Astrocyte (in vitro differentiated cells and primary cell): ENCODE data around the gene PDE7B. TPM values are rescaled to one million over a fixed set of nuclear protein-coding genes. Genes with fewer than 3 reads are reported as not detected.

ENCODE experiments used
- DNase-seq: peaks from one replicate; pipeline ENCODE4 v3.0.0-alpha.2; 2010; ENCODE audit warnings: low read depth
- FAIRE-seq: peaks from 2 replicates; lab custom pipeline; 2011; peaks lifted over from hg19 to GRCh38; lab: Jason Lieb, UNC
- H2AFZ ChIP-seq: 2 replicates; pipeline ENCODE4 v1.6.0; 2012; ENCODE audit warnings: low read depth, low read length, inconsistent platforms
- H3K27ac ChIP-seq: 2 replicates; pipeline ENCODE4 v1.5.1; 2011; ENCODE audit warnings: low read depth, low read length, inconsistent platforms
- H3K27me3 ChIP-seq: 2 replicates; pipeline ENCODE4 v1.6.0; 2011; ENCODE audit warnings: low read length, inconsistent platforms; ENCODE audit not compliant: insufficient read depth
- H3K36me3 ChIP-seq: 2 replicates; pipeline ENCODE4 v1.5.1; 2011; ENCODE audit warnings: low read length, inconsistent platforms; ENCODE audit not compliant: insufficient read depth
- H3K4me1 ChIP-seq: 2 replicates; pipeline ENCODE4 v1.5.1; 2011; ENCODE audit warnings: low read length, inconsistent platforms; ENCODE audit not compliant: insufficient read depth
- H3K4me2 ChIP-seq: 2 replicates; pipeline ENCODE4 v1.6.0; 2012; ENCODE audit warnings: low read length, inconsistent platforms
- H3K4me3 ChIP-seq: 2 replicates; pipeline ENCODE4 v1.5.1; 2011; ENCODE audit warnings: low read depth, mild to moderate bottlenecking, low read length, inconsistent platforms; ENCODE audit not compliant: insufficient read depth
- H3K79me2 ChIP-seq: 2 replicates; pipeline ENCODE4 v1.6.0; 2012; ENCODE audit warnings: mild to moderate bottlenecking, low read length, inconsistent platforms; ENCODE audit not compliant: insufficient read depth
- H3K9ac ChIP-seq: 2 replicates; pipeline ENCODE4 v1.6.0; 2012; ENCODE audit warnings: mild to moderate bottlenecking, low read length, inconsistent platforms
- H3K9me3 ChIP-seq: 2 replicates; pipeline ENCODE4 v1.5.1; 2012; ENCODE audit warnings: low read depth, mild to moderate bottlenecking, low read length, inconsistent platforms; ENCODE audit not compliant: insufficient read depth
- H4K20me1 ChIP-seq: 2 replicates; pipeline ENCODE4 v1.6.0; 2012; ENCODE audit warnings: low read length, inconsistent platforms; ENCODE audit not compliant: insufficient read depth
- H3K27ac Mint-ChIP-seq: one replicate; pipeline ENCODE4 v1.8.0; 2021; ENCODE audit warnings: mild to moderate bottlenecking, mixed read lengths; ENCODE audit not compliant: unreplicated experiment
- H3K27me3 Mint-ChIP-seq: one replicate; pipeline ENCODE4 v1.8.0; 2021; ENCODE audit warnings: low read depth, mixed read lengths; ENCODE audit not compliant: unreplicated experiment
- H3K36me3 Mint-ChIP-seq: one replicate; pipeline ENCODE4 v1.8.0; 2021; ENCODE audit warnings: low read depth, mixed read lengths; ENCODE audit not compliant: unreplicated experiment
- H3K4me1 Mint-ChIP-seq: one replicate; pipeline ENCODE4 v1.8.0; 2021; ENCODE audit warnings: low read depth, mixed read lengths; ENCODE audit not compliant: unreplicated experiment
- H3K4me3 Mint-ChIP-seq: one replicate; pipeline ENCODE4 v1.8.0; 2021; ENCODE audit warnings: mild to moderate bottlenecking, moderate library complexity, mixed read lengths; ENCODE audit not compliant: unreplicated experiment
- H3K9me3 Mint-ChIP-seq: one replicate; pipeline ENCODE4 v1.8.0; 2021; ENCODE audit warnings: mild to moderate bottlenecking, mixed read lengths; ENCODE audit not compliant: unreplicated experiment
- EZH2 ChIP-seq: IDR thresholded peaks from 2 replicates; pipeline ENCODE4 v1.6.1; 2012; ENCODE audit warnings: mild to moderate bottlenecking, low read length, inconsistent platforms; ENCODE audit not compliant: insufficient read depth
- total RNA-seq: library from RNA; stranded (reverse); gene quantifications from 2 replicates; pipeline ENCODE4 v1.2.1, GENCODE V29; 2021
- TF ChIP-seq, protein P1 (sequence below): IDR thresholded peaks from 2 replicates; pipeline ENCODE4 v1.5.1; 2011; ENCODE audit warnings: low read depth, mild to moderate bottlenecking, inconsistent platforms, low read length, moderate library complexity; ENCODE audit not compliant: insufficient read depth

Gene PDE7B
- total RNA-seq, 1 donor from 2014 or later, result 0.27 TPM

DNA sequence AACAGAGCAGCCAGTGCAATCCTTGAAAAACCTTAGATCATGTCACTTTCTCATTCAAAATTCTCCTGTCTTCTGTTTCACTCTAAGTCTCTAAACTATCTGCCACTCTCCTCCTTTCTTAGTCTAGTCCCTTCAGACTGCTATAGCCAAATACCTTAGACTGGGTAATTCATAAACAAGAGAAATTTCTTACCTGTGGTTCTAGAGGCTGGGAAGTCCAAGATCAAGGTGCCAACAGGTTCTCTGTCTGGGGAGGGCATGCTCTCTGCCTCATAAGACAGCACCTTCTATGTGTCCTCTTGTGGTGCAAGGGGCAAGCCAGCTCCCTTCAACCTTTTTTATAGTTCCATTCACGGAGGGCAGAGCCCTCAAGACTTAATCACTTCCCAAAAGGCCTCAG, 242.3 kb downstream of the PDE7B start:
- no peaks in the 10 kb centered on the region for H3K36me3 Mint-ChIP-seq
- Histone ChIP-seq H3K4me3 (no peak overlapping the region), H3K27ac (no peak overlapping the region), H2AFZ (no peak overlapping the region), H3K27me3 (no peaks in the 10 kb centered on the region), H3K9ac (no peak overlapping the region), H3K4me2 (no peak overlapping the region), H3K9me3 (no peaks in the 10 kb centered on the region), H3K36me3 (no peaks in the 10 kb centered on the region), H4K20me1 (no peaks in the 10 kb centered on the region), H3K4me1 (no peaks in the 10 kb centered on the region), H3K79me2 (no peaks in the 10 kb centered on the region)
- H3K4me3 Mint-ChIP-seq, result no peak overlapping the region
- peaks cover 2% of the 10 kb centered on the region for H3K27me3 Mint-ChIP-seq
- DNase-seq, result no peak
- FAIRE-seq, result no peak
- no peaks in the 10 kb centered on the region for H3K4me1 Mint-ChIP-seq
- H3K9me3 Mint-ChIP-seq, result peaks cover 5% of the 10 kb centered on the region
- no peak for TF ChIP-seq EZH2
- TF ChIP-seq, protein P1, sequence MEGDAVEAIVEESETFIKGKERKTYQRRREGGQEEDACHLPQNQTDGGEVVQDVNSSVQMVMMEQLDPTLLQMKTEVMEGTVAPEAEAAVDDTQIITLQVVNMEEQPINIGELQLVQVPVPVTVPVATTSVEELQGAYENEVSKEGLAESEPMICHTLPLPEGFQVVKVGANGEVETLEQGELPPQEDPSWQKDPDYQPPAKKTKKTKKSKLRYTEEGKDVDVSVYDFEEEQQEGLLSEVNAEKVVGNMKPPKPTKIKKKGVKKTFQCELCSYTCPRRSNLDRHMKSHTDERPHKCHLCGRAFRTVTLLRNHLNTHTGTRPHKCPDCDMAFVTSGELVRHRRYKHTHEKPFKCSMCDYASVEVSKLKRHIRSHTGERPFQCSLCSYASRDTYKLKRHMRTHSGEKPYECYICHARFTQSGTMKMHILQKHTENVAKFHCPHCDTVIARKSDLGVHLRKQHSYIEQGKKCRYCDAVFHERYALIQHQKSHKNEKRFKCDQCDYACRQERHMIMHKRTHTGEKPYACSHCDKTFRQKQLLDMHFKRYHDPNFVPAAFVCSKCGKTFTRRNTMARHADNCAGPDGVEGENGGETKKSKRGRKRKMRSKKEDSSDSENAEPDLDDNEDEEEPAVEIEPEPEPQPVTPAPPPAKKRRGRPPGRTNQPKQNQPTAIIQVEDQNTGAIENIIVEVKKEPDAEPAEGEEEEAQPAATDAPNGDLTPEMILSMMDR, result no peak
- no peak overlapping the region for H3K27ac Mint-ChIP-seq

DNA sequence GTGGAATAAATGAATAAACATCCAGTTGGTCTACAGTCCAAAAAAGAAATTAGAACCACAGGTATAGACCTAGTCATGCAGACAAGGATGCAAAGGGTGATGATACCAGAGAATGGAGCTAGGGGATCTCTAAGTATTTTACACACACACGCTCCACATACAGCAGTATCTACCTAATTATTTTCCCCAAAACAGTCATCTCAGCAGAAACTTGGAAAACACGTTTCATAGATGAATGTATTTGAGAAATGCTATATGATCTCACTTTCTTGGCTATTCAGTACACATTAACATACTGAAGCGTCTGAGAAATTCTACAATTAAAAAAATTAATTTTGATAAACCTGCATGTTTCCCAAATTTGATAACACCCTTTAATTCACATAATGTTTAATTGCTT, 243.3 kb downstream of the PDE7B start:
- Histone ChIP-seq H3K9ac (no peak overlapping the region), H3K27ac (no peak overlapping the region), H3K79me2 (no peaks in the 10 kb centered on the region), H4K20me1 (no peaks in the 10 kb centered on the region), H3K4me2 (no peak overlapping the region), H3K9me3 (no peaks in the 10 kb centered on the region), H3K4me1 (no peaks in the 10 kb centered on the region), H3K4me3 (no peak overlapping the region), H2AFZ (no peak overlapping the region), H3K36me3 (no peaks in the 10 kb centered on the region), H3K27me3 (no peaks in the 10 kb centered on the region)
- Mint-ChIP-seq H3K27ac (no peak overlapping the region), H3K36me3 (no peaks in the 10 kb centered on the region), H3K4me3 (no peak overlapping the region), H3K27me3 (peaks cover 2% of the 10 kb centered on the region), H3K9me3 (peaks cover 8% of the 10 kb centered on the region), H3K4me1 (no peaks in the 10 kb centered on the region)
- no peak for FAIRE-seq
- TF ChIP-seq EZH2, result no peak
- TF ChIP-seq, protein P1, result no peak
- DNase-seq, result no peak

DNA sequence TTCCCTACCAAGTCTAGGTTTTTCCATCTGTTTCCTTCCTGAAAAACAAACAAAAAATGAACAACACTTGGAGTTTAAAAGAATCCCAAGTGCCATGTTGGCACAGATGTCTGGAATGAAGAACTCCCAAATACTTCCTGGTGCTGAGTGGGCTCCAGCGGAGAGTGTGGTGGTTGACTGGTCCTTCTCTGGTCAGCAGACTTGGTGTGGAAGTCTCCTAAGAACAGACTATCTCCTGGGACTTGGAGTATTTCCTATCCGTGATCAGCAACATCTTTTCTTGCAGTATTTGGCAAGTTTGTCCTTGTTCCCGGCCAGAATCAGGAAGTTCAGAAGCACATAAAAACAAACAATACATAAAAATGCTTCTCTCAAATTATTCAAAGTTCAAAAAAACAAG, 244.5 kb downstream of the PDE7B start:
- Mint-ChIP-seq H3K27ac (no peak overlapping the region), H3K4me3 (no peak overlapping the region), H3K27me3 (peaks cover 2% of the 10 kb centered on the region), H3K36me3 (no peaks in the 10 kb centered on the region), H3K9me3 (peaks cover 10% of the 10 kb centered on the region), H3K4me1 (no peaks in the 10 kb centered on the region)
- Histone ChIP-seq H3K27ac (no peak overlapping the region), H3K27me3 (no peaks in the 10 kb centered on the region), H3K4me2 (no peak overlapping the region), H3K9ac (no peak overlapping the region), H4K20me1 (no peaks in the 10 kb centered on the region), H3K79me2 (no peaks in the 10 kb centered on the region), H3K36me3 (no peaks in the 10 kb centered on the region), H2AFZ (no peak overlapping the region), H3K4me3 (no peak overlapping the region), H3K4me1 (no peaks in the 10 kb centered on the region), H3K9me3 (no peaks in the 10 kb centered on the region)
- FAIRE-seq (no peak), DNase-seq (no peak)
- TF ChIP-seq EZH2, result no peak
- TF ChIP-seq, protein P1, result no peak
